GM10248 (cell line): ENCODE data around the gene LEMD1.
"Not testable (repeated sequence)": the region's sequence is repeated elsewhere in the genome, so short reads cannot be mapped to it uniquely, and the experiment has no call there.

Experiments
- CTCF ChIA-PET: fragments of 300-600 bp; sonication (Branson Sonifier 250); formaldehyde crosslinking; extraction: SDS; loops from one replicate; lab custom pipeline; 2021; ENCODE audit warnings: antibody characterized with exemption; lab: Yijun Ruan, JAX
- POLR2A ChIA-PET: fragments of 350-650 bp; sonication (Branson Sonifier 250); formaldehyde crosslinking; extraction: SDS; loops from one replicate; lab custom pipeline; 2020; ENCODE audit warnings: antibody characterized with exemption; lab: Yijun Ruan, JAX
- DNase-seq: peaks from one replicate; pipeline ENCODE4 v3.0.0; 2012; ENCODE audit errors: extremely low spot score
- TF ChIP-seq, protein P1 (sequence below): IDR thresholded peaks from 2 replicates; pipeline ENCODE4 v1.5.1; 2012; ENCODE audit warnings: mild to moderate bottlenecking, low read depth; ENCODE audit errors: extremely low read depth, missing control alignments, control extremely low read depth

LEMD1 gene

GRCh38 chr1:205435578-205436573 is 14.0 kb upstream of the LEMD1 start:
- POLR2A ChIA-PET = no interaction called here
- no peak for DNase-seq
- TF ChIP-seq, protein P1, sequence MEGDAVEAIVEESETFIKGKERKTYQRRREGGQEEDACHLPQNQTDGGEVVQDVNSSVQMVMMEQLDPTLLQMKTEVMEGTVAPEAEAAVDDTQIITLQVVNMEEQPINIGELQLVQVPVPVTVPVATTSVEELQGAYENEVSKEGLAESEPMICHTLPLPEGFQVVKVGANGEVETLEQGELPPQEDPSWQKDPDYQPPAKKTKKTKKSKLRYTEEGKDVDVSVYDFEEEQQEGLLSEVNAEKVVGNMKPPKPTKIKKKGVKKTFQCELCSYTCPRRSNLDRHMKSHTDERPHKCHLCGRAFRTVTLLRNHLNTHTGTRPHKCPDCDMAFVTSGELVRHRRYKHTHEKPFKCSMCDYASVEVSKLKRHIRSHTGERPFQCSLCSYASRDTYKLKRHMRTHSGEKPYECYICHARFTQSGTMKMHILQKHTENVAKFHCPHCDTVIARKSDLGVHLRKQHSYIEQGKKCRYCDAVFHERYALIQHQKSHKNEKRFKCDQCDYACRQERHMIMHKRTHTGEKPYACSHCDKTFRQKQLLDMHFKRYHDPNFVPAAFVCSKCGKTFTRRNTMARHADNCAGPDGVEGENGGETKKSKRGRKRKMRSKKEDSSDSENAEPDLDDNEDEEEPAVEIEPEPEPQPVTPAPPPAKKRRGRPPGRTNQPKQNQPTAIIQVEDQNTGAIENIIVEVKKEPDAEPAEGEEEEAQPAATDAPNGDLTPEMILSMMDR = no peak
- CTCF ChIA-PET = interaction anchor here (1.0 to 1.6 kb wide), 2 partner anchors 9 to 12 kb away, joined by 3 to 4 read pairs; no protein-coding TSS in a partner anchor

DNA sequence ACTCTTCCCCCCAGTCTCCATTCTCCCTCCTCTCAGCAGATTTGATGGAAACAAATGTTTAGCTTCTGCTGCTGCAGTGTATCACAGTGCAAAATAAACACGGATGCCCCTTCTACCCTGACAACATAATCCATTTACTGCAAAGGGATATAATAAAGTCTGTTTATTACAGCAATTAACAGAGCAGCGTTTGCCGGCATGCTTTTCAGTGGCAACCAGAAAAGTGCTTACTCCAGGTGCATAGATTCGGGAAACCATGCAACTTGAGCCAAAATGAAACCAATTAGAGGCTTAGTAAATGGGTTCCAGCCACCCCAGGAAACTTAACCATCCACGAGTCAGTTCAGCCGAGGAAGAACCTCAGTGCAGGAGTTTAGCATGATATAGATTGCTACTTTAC is 12.9 kb upstream of the LEMD1 start:
- TF ChIP-seq, protein P1 = no peak
- no peak for DNase-seq
- ChIA-PET CTCF (interaction anchor here (1.0 kb wide), 2 partner anchors 22 to 51 kb away, joined by 3 read pairs; no protein-coding TSS in a partner anchor), POLR2A (no interaction called here)

GRCh38 chr1:205432692-205433091 is 10.8 kb upstream of the LEMD1 start:
- DNase-seq, POLR2A ChIA-PET: not testable (repeated sequence)
- CTCF ChIA-PET = interaction anchor here (2.4 to 3.4 kb wide), 2 partner anchors 9 to 53 kb away, joined by 7 to 12 read pairs; no protein-coding TSS in a partner anchor

DNA sequence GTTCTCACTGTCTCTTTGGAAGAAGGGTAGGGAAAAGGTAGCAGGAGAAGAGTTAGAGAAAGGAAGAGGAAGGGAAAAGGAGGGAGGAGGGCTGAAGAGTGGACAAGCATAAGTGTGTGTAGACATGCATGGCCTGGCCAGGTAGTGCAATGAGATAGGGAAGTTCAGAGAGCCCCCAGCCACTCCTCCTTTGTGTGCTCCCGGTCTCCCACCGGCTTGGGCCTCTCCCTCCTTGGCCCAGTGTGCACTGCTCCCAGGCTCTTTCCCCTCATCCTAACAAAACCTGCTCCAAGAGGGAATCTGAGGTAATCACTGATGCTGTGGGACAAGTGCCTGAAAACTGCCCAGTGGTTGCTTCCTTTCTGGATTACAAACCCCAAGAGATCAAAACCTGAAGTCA is 10.3 kb upstream of the LEMD1 start:
- DNase-seq = no peak
- ChIA-PET POLR2A (no interaction called here), CTCF (interaction anchor here (1.7 to 3.4 kb wide), 4 partner anchors 9 to 78 kb away, joined by 5 to 12 read pairs (median 8); partner anchors contain the start of gene LEMD1)
- TF ChIP-seq, protein P1 = no peak

DNA sequence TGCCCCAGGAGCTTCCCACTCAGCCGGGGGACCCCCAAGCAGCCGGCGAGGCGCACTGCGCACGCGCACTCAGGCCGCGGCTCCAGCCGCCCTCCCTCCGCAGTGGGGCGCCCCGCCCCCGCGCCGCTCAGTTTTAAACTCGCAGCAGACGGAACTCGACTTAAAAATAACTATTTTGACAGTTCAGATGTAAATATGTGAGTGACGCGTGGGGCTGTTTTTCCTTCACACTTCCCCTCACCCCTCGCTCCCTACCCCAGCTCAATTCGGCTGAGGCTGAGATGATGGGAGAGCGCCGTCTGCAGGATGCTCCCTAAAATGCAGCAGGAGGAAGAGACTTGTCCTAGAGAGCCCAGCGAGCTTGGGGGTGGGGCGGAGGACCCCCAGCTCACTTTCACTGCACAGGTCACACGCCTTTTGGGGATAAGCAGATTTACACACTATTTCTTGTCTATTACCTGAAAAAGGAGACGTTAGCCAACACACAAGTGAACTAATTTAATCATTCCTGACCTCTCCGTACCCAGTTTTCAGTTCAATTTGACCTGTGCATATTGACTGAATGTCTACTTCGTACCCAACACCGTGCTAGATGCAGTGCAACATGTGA is 8.9 kb upstream of the LEMD1 start:
- TF ChIP-seq, protein P1 = peak; percentile 78
- ChIA-PET CTCF (interaction anchor here (1.0 to 3.4 kb wide), 9 partner anchors 9 to 157 kb away, joined by 3 to 12 read pairs (median 6); partner anchors contain the start of gene LEMD1), POLR2A (no interaction called here)
- DNase-seq = peak; percentile 70

DNA sequence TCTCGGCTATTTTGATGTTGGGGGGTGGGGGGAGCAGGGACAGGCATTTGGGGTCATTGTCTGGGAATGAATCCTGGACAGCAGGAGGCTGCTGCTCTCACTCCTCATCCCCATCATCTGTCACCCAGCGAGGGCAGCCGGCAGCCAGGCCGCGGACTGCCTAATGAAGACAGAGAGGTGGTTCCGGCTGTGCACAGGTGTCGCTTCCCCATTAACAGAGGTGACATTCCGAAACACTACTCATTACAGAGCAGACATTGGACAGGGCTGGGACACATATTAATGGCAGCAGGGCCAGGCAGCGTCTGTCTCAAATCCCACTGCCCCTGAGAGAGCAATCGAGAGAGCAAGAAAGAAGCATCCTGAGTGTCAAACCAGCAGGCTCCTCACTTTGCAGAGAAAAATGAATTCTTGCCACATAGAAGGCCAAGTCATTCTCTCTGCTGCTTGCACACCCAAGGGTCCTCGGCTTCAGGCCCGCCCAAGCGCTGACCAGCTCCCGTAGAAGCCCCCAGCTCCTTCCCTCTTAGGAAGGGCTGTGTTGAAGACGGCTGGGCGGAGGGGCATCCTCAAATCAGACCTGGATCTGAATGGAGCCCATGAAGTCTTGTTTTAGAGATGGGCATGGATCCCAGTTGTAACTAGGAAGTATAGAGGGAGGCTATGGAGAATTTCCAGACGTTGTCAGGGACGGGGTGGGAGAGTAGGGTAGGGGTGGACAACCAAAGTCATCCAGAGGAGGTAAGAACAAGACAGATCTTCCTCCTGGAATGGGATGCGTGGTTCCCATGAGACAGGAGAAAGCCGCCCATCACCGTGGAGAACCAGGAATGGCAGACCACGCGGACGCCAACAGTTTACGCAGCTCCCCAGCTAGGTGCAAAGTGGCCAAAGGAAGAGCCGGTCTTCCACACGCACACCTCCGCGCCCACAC is 8.2 kb upstream of the LEMD1 start:
- POLR2A ChIA-PET = no interaction called here
- CTCF ChIA-PET = interaction anchor here (1.0 to 3.4 kb wide), 10 partner anchors 8 to 157 kb away, joined by 3 to 12 read pairs (median 6); partner anchors contain the start of gene LEMD1
- TF ChIP-seq, protein P1 = no peak
- no peak for DNase-seq
